Glutamatergic neuron (in vitro differentiated cells): Measurements from ENCODE around the gene PCDHA7. TPM values are rescaled to one million over a fixed set of nuclear protein-coding genes. Genes with fewer than 3 reads are reported as not detected.
"Not testable (repeated sequence)": the region's sequence is repeated elsewhere in the genome, so short reads cannot be mapped to it uniquely, and the experiment has no call there.

ENCODE experiments used
- DNase-seq: peaks from one replicate; pipeline ENCODE4 v3.0.0; 2022
- H3K27ac Mint-ChIP-seq: one replicate; pipeline ENCODE4 v1.8.0; 2020; ENCODE audit warnings: mild to moderate bottlenecking, mixed read lengths, inconsistent platforms; ENCODE audit not compliant: unreplicated experiment
- H3K27me3 Mint-ChIP-seq: one replicate; pipeline ENCODE4 v1.8.0; 2020; ENCODE audit warnings: mild to moderate bottlenecking, moderate library complexity, mixed read lengths, inconsistent platforms; ENCODE audit not compliant: unreplicated experiment
- H3K36me3 Mint-ChIP-seq: one replicate; pipeline ENCODE4 v1.8.0; 2020; ENCODE audit warnings: mild to moderate bottlenecking, mixed read lengths, inconsistent platforms; ENCODE audit not compliant: unreplicated experiment
- H3K4me1 Mint-ChIP-seq: one replicate; pipeline ENCODE4 v1.8.0; 2020; ENCODE audit warnings: mild to moderate bottlenecking, low read depth, mixed read lengths, inconsistent platforms; ENCODE audit not compliant: unreplicated experiment
- H3K4me3 Mint-ChIP-seq: one replicate; pipeline ENCODE4 v1.8.0; 2020; ENCODE audit warnings: mild to moderate bottlenecking, mixed read lengths, inconsistent platforms; ENCODE audit not compliant: unreplicated experiment
- H3K9me3 Mint-ChIP-seq: one replicate; pipeline ENCODE4 v1.8.0; 2020; ENCODE audit warnings: mild to moderate bottlenecking, moderate library complexity, mixed read lengths, inconsistent platforms; ENCODE audit not compliant: unreplicated experiment
- total RNA-seq: library from RNA; stranded (reverse); fragmentation: NEBNext Ultra II Directional; extraction: Animal tissue kit (Norgen Biotek cat#: 25700); gene quantifications from one replicate; pipeline ENCODE4 v1.2.1, GENCODE V29; 2021; ENCODE audit not compliant: unreplicated experiment
- TF ChIP-seq, protein P1 (sequence below): fragments of 200-600 bp; sonication (generic); IDR thresholded peaks from one replicate; pipeline ENCODE4 v1.5.0; 2021; ENCODE audit not compliant: partially characterized antibody, unreplicated experiment

PCDHA7 gene
- total RNA-seq, 1 donor from 2014 or later: 22.9 TPM

DNA sequence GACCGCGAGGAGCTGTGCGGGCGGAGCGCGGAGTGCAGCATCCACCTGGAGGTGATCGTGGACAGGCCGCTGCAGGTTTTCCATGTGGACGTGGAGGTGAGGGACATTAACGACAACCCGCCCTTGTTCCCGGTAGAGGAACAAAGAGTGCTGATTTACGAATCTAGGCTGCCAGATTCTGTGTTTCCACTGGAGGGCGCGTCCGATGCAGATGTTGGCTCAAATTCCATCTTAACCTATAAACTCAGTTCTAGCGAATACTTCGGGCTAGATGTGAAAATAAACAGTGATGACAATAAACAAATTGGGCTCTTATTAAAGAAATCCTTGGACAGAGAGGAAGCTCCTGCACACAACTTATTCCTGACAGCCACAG is 5.7 kb upstream of the PCDHA7 start:
- H3K36me3 Mint-ChIP-seq: peaks cover 51% of the 10 kb centered on the region
- peaks cover 8% of the 10 kb centered on the region for H3K4me1 Mint-ChIP-seq
- peak overlapping the region; percentile 97 for H3K4me3 Mint-ChIP-seq
- H3K27ac Mint-ChIP-seq: peak overlapping the region; percentile 99
- H3K9me3 Mint-ChIP-seq: peaks cover 31% of the 10 kb centered on the region
- H3K27me3 Mint-ChIP-seq: peaks cover 9% of the 10 kb centered on the region
- peak; percentile 43 for DNase-seq
- TF ChIP-seq, protein P1, sequence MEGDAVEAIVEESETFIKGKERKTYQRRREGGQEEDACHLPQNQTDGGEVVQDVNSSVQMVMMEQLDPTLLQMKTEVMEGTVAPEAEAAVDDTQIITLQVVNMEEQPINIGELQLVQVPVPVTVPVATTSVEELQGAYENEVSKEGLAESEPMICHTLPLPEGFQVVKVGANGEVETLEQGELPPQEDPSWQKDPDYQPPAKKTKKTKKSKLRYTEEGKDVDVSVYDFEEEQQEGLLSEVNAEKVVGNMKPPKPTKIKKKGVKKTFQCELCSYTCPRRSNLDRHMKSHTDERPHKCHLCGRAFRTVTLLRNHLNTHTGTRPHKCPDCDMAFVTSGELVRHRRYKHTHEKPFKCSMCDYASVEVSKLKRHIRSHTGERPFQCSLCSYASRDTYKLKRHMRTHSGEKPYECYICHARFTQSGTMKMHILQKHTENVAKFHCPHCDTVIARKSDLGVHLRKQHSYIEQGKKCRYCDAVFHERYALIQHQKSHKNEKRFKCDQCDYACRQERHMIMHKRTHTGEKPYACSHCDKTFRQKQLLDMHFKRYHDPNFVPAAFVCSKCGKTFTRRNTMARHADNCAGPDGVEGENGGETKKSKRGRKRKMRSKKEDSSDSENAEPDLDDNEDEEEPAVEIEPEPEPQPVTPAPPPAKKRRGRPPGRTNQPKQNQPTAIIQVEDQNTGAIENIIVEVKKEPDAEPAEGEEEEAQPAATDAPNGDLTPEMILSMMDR: peak; percentile 5

DNA sequence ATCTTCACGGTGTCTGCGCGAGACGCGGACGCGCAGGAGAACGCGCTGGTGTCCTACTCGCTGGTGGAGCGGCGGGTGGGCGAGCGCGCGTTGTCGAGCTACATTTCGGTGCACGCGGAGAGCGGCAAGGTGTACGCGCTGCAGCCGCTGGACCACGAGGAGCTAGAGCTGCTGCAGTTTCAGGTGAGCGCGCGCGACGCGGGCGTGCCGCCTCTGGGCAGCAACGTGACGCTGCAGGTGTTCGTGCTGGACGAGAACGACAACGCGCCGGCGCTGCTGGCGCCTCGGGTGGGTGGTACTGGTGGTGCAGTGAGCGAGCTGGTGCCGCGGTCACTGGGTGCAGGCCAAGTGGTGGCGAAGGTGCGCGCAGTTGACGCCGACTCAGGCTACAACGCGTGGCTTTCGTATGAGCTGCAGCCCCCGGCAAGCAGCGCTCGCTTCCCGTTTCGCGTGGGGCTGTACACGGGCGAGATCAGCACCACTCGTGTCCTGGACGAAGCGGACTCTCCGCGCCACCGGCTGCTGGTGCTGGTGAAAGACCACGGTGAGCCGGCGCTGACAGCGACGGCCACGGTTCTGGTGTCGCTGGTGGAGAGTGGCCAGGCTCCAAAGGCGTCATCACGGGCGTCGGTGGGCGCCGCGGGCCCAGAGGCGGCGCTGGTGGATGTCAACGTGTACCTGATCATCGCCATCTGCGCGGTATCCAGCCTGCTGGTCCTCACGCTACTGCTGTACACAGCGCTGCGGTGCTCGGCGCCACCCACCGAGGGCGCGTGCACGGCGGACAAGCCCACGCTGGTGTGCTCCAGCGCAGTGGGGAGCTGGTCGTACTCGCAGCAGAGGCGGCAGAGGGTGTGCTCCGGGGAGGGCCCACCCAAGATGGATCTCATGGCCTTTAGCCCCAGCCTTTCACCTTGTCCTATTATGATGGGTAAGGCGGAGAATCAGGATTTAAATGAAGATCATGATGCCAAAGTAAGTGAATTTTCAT is 4.3 kb upstream of the PCDHA7 start:
- H3K4me1 Mint-ChIP-seq, DNase-seq, H3K27ac Mint-ChIP-seq, H3K4me3 Mint-ChIP-seq: not testable (repeated sequence)
- Mint-ChIP-seq H3K36me3 (peaks cover 55% of the 10 kb centered on the region), H3K9me3 (peaks cover 35% of the 10 kb centered on the region), H3K27me3 (peaks cover 13% of the 10 kb centered on the region)

DNA sequence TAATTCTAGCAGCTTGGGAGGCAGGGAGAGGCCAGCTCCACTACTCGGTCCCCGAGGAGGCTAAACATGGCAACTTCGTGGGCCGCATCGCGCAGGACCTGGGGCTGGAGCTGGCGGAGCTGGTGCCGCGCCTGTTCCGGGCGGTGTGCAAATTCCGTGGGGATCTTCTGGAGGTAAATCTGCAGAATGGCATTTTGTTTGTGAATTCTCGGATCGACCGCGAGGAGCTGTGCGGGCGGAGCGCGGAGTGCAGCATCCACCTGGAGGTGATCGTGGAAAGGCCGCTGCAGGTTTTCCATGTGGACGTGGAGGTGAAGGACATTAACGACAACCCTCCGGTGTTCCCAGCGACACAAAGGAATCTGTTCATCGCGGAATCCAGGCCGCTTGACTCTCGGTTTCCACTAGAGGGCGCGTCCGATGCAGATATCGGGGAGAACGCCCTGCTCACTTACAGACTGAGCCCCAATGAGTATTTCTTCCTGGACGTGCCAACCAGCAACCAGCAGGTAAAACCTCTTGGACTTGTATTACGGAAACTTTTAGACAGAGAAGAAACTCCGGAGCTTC is 455 bp downstream of the PCDHA7 start:
- DNase-seq, H3K27me3 Mint-ChIP-seq, H3K4me1 Mint-ChIP-seq: not testable (repeated sequence)
- H3K9me3 Mint-ChIP-seq: peaks cover 22% of the 10 kb centered on the region
- peak overlapping the region; percentile 92 for H3K27ac Mint-ChIP-seq
- H3K36me3 Mint-ChIP-seq: peaks cover 51% of the 10 kb centered on the region
- peak overlapping the region; percentile 88 for H3K4me3 Mint-ChIP-seq

DNA sequence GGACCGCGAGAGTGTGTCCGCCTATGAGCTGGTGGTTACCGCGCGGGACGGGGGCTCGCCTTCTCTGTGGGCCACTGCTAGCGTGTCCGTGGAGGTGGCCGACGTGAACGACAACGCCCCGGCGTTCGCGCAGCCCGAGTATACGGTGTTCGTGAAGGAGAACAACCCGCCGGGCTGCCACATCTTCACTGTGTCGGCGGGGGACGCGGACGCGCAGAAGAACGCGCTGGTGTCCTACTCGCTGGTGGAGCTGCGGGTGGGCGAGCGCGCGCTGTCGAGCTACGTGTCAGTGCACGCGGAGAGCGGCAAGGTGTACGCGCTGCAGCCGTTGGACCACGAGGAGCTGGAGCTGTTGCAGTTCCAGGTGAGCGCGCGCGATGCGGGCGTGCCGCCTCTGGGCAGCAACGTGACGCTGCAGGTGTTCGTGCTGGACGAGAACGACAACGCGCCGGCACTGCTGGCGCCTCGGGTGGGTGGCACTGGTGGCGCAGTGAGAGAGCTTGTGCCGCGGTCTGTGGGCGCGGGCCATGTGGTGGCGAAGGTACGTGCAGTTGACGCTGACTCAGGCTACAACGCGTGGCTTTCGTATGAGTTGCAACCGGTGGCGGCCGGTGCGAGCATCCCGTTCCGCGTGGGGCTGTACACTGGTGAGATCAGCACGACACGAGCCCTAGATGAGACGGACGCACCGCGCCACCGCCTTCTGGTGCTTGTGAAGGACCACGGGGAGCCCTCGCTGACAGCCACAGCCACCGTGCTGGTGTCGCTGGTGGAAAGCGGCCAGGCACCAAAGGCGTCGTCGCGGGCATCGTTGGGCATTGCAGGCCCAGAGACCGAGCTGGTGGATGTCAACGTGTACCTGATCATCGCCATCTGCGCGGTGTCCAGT is 1.8 kb downstream of the PCDHA7 start:
- no peak overlapping the region for H3K4me3 Mint-ChIP-seq
- no peaks in the 10 kb centered on the region for H3K4me1 Mint-ChIP-seq
- peaks cover 18% of the 10 kb centered on the region for H3K9me3 Mint-ChIP-seq
- peaks cover 5% of the 10 kb centered on the region for H3K27me3 Mint-ChIP-seq
- TF ChIP-seq, protein P1: no peak
- H3K36me3 Mint-ChIP-seq: peaks cover 59% of the 10 kb centered on the region
- DNase-seq: no peak
- no peak overlapping the region for H3K27ac Mint-ChIP-seq

DNA sequence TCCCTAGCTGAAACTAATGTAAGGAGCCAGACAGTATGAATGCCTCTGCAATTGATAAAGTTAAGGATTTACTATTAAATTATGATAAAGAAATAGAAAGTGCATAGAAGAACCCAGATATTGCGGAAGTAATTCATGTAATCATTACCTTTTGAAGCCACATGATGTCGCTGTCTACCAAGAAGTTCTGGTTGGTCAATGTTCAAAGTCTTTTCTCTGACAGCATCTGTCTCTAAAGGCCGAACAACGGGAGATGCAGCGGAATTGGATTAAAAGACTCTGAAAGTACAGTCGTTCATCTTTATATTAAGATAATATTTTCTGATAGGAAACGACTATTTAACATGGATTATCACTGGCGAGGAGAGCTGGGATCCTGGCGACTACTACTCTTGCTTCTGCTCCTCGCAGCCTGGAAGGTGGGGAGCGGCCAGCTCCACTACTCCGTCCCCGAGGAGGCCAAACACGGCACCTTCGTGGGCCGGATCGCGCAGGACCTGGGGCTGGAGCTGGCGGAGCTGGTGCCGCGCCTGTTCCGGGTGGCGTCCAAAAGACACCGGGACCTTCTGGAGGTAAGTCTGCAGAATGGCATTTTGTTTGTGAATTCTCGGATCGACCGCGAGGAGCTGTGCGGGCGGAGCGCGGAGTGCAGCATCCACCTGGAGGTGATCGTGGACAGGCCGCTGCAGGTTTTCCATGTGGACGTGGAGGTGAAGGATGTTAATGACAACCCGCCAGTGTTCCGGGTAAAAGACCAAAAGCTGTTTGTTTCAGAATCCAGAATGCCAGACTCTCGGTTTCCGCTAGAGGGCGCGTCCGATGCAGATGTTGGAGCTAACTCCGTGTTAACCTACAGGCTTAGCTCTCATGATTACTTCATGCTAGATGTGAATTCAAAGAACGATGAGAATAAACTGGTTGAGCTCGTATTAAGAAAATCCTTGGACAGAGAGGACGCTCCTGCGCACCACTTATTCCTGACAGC is 7.2 kb downstream of the PCDHA7 start, which contains the start of gene PCDHA8:
Gene PCDHA8, plus strand, starts transcription at position 210 of the 985 bp plus-strand sequence. Its CDS starts 135 bp downstream, at position 345.
- Mint-ChIP-seq H3K9me3 (peaks cover 8% of the 10 kb centered on the region), H3K36me3 (peaks cover 42% of the 10 kb centered on the region)
- TF ChIP-seq, protein P1: no peak

More for the DNA sequence above, 7.2 kb downstream of the PCDHA7 start, which contains the start of gene PCDHA8:
- H3K27me3 Mint-ChIP-seq: peaks cover 3% of the 10 kb centered on the region
- DNase-seq: no peak
- no peak within 1 kb of the TSS for H3K4me3 Mint-ChIP-seq
- H3K27ac Mint-ChIP-seq: no peak within 1 kb of the TSS
- H3K4me1 Mint-ChIP-seq: no peaks in the 10 kb centered on the region
